ENCODE measurements around the gene SEPTIN3.

The SEPTIN3 gene

GRCh38 chr22:41969110-41969646 is at the start of gene SEPTIN3:
Gene SEPTIN3, plus strand, starts transcription at chr22:41969443. Its CDS starts 2,050 bp downstream, at chr22:41971493.
- Histone ChIP-seq H3K27me3 (peaks cover 33% of the 10 kb centered on the region), H3K4me3 (ENCODE audit: low read depth in 1 of 2, low read length in 1 of 2) (no peak within 1 kb of the TSS), H3K4me1 (ENCODE audit: control insufficient read depth in 1 of 2, insufficient read depth in 1 of 2, low read depth in 1 of 2, low read length in 1 of 2) (no peaks in the 10 kb centered on the region), H3K36me3 (no peaks in the 10 kb centered on the region), H3K27ac (no peak within 1 kb of the TSS), H3K9me3 (no peaks in the 10 kb centered on the region)
- TF ChIP-seq CTCF (IDR thresholded peaks at IDR 0.05), result no peak

GRCh38 chr22:41920271-41920976 is 48.8 kb upstream of the SEPTIN3 start:
- no peak overlapping the region for H3K27ac ChIP-seq

GRCh38 chr22:41922328-41922727 is 46.9 kb upstream of the SEPTIN3 start:
- Histone ChIP-seq H3K27ac (no peak overlapping the region), H3K27me3 (peaks cover 100% of the 10 kb centered on the region), H3K36me3 (no peaks in the 10 kb centered on the region), H3K4me3 (ENCODE audit: low read depth in 1 of 2, low read length in 1 of 2) (no peak overlapping the region), H3K9me3 (no peaks in the 10 kb centered on the region), H3K4me1 (ENCODE audit: control insufficient read depth in 1 of 2, insufficient read depth in 1 of 2, low read depth in 1 of 2, low read length in 1 of 2) (peaks cover 19 to 30% of the 10 kb centered on the region in 2 experiments)
- no peak for TF ChIP-seq CTCF (IDR thresholded peaks at IDR 0.05)

More at GRCh38 chr22:41920271-41920976, 48.8 kb upstream of the SEPTIN3 start:
- H3K27me3 ChIP-seq, result peaks cover 100% of the 10 kb centered on the region
- H3K4me3 ChIP-seq (ENCODE audit: low read depth in 1 of 2, low read length in 1 of 2), result peak overlapping the region in 1 of 2 experiments; percentile 41
- TF ChIP-seq CTCF (IDR thresholded peaks at IDR 0.05), result no peak
- H3K4me1 ChIP-seq (ENCODE audit: control insufficient read depth in 1 of 2, insufficient read depth in 1 of 2, low read depth in 1 of 2, low read length in 1 of 2), result peaks cover 19 to 21% of the 10 kb centered on the region in 2 experiments
- H3K36me3 ChIP-seq, result no peaks in the 10 kb centered on the region
- no peaks in the 10 kb centered on the region for H3K9me3 ChIP-seq

GRCh38 chr22:41922940-41923594 is 46.2 kb upstream of the SEPTIN3 start:
- peaks cover 17 to 28% of the 10 kb centered on the region in 2 experiments for H3K4me1 ChIP-seq (ENCODE audit: control insufficient read depth in 1 of 2, insufficient read depth in 1 of 2, low read depth in 1 of 2, low read length in 1 of 2)
- peaks cover 100% of the 10 kb centered on the region for H3K27me3 ChIP-seq
- H3K27ac ChIP-seq, result no peak overlapping the region

More at GRCh38 chr22:41922940-41923594, 46.2 kb upstream of the SEPTIN3 start:
- TF ChIP-seq CTCF (IDR thresholded peaks at IDR 0.05), result no peak
- no peaks in the 10 kb centered on the region for H3K9me3 ChIP-seq
- no peak overlapping the region for H3K4me3 ChIP-seq (ENCODE audit: low read depth in 1 of 2, low read length in 1 of 2)
- H3K36me3 ChIP-seq, result no peaks in the 10 kb centered on the region

Measured in neutrophil (primary cell).